Measurements from ENCODE around the gene DTD1.

DNA sequence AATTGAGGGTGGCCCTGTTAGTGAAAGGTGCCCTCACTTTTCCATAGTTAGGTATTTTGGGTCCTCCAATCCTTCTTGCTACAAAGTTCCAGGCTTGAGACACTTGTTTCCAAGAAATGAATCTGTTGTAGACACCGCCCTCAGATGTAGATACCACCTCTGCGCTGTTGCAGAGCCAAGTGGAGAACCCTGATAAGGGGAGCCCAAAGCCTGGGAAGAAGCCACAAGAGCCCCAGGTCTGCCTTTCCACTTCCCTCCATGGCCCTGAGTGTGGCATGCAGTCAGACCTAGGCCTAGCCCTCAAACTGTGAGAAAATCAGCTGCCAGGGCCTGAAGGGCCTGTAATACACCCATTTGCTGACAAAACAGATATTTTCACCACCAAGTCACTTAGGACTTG, 37.1 kb downstream of the DTD1 start:
- TF ChIP-seq, protein P1, sequence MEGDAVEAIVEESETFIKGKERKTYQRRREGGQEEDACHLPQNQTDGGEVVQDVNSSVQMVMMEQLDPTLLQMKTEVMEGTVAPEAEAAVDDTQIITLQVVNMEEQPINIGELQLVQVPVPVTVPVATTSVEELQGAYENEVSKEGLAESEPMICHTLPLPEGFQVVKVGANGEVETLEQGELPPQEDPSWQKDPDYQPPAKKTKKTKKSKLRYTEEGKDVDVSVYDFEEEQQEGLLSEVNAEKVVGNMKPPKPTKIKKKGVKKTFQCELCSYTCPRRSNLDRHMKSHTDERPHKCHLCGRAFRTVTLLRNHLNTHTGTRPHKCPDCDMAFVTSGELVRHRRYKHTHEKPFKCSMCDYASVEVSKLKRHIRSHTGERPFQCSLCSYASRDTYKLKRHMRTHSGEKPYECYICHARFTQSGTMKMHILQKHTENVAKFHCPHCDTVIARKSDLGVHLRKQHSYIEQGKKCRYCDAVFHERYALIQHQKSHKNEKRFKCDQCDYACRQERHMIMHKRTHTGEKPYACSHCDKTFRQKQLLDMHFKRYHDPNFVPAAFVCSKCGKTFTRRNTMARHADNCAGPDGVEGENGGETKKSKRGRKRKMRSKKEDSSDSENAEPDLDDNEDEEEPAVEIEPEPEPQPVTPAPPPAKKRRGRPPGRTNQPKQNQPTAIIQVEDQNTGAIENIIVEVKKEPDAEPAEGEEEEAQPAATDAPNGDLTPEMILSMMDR (IDR thresholded peaks at IDR 0.05) = no peak
- TF ChIP-seq POLR2A (IDR thresholded peaks at IDR 0.05) = no peak

Data from esophagus squamous epithelium (tissue), 4 donors.